T-cell (primary cell): ENCODE measurements around the gene SPP1. TPM values are rescaled to one million over a fixed set of nuclear protein-coding genes. Genes with fewer than 3 reads are reported as not detected.
"Not testable (repeated sequence)": the region's sequence is repeated elsewhere in the genome, so short reads cannot be mapped to it uniquely, and the experiment has no call there.

Experiments used
- ATAC-seq, 4 experiments: fragments of 200-7000 bp in 3 of 4; fragments of 150-1000 bp in 1 of 4; cut with Tn5 transposase; replicated peaks in 1 of 4; 1 replicate in 3 of 4; 2 replicates in 1 of 4; pipeline ENCODE4 v1.10.0; 2021; ENCODE audit warnings: moderate library complexity in 3 of 4, mild to moderate bottlenecking in 2 of 4, moderate number of reproducible peaks in 1 of 4
- CTCF ChIA-PET, 2 donors: fragments of 300-600 bp; sonication (Branson Sonifier 250); formaldehyde crosslinking; loops; one replicate each; lab custom pipeline; 2022; ENCODE audit warnings: antibody characterized with exemption in 2 of 2; lab: Charles Lee
- POLR2A ChIA-PET, 2 donors: fragments of 300-600 bp; sonication (Branson Sonifier 250); formaldehyde crosslinking; loops; one replicate each; lab custom pipeline; 2022; ENCODE audit warnings: antibody characterized with exemption in 2 of 2; lab: Charles Lee
- DNase-seq, 35 experiments: peaks; one replicate each; pipeline versions ENCODE4 v3.0.0 to v3.0.0-alpha.2; 2013 to 2023
- H3K27ac ChIP-seq: one replicate; pipeline ENCODE4 v1.5.1; 2013; ENCODE audit warnings: low read length
- H3K27me3 ChIP-seq, 2 experiments: replicated peaks in 1 of 2; 1 replicate in 1 of 2; 2 replicates in 1 of 2; pipeline versions ENCODE4 v1.6.1 to v1.7.0; 2013; ENCODE audit warnings: low read length in 1 of 2, mixed read lengths in 1 of 2; ENCODE audit not compliant: control insufficient read depth in 2 of 2, insufficient read depth in 2 of 2; ENCODE audit errors: extremely low read depth in 1 of 2
- H3K36me3 ChIP-seq, 2 donors: 1 replicate in 1 of 2; 2 replicates in 1 of 2; pipeline versions ENCODE4 v1.6.1 to v1.7.0; 2013; ENCODE audit warnings: low read length in 1 of 2; ENCODE audit not compliant: control insufficient read depth in 2 of 2, insufficient read depth in 1 of 2; ENCODE audit errors: extremely low read depth in 1 of 2
- H3K4me1 ChIP-seq, 2 experiments: 1 replicate in 1 of 2; 2 replicates in 1 of 2; pipeline versions ENCODE4 v1.6.1 to v1.7.0; 2013; ENCODE audit warnings: low read length in 2 of 2, mixed read lengths in 1 of 2; ENCODE audit not compliant: insufficient read depth in 2 of 2, control insufficient read depth in 1 of 2; ENCODE audit errors: extremely low read depth in 1 of 2
- H3K4me3 ChIP-seq, 2 donors: 1 replicate in 1 of 2; 2 replicates in 1 of 2; pipeline versions ENCODE4 v1.5.1 to v1.7.0; 2013; ENCODE audit warnings: mild to moderate bottlenecking in 2 of 2, low read length in 1 of 2, moderate library complexity in 1 of 2; ENCODE audit not compliant: control insufficient read depth in 1 of 2; ENCODE audit errors: extremely low read depth in 1 of 2
- H3K9me3 ChIP-seq: 2 replicates; pipeline ENCODE4 v1.7.0; 2013
- H3K27ac Mint-ChIP-seq, 2 donors: one replicate each; pipeline ENCODE4 v1.8.0; 2020 to 2021; ENCODE audit warnings: mild to moderate bottlenecking in 2 of 2, mixed read lengths in 2 of 2
- H3K27me3 Mint-ChIP-seq, 2 donors: one replicate each; pipeline ENCODE4 v1.8.0; 2021 to 2022; ENCODE audit warnings: mixed read lengths in 2 of 2
- H3K36me3 Mint-ChIP-seq: one replicate; pipeline ENCODE4 v1.8.0; 2021; ENCODE audit warnings: mixed read lengths
- H3K4me1 Mint-ChIP-seq, 3 donors: one replicate each; pipeline ENCODE4 v1.8.0; 2020 to 2022; ENCODE audit warnings: mixed read lengths in 3 of 3, mild to moderate bottlenecking in 1 of 3
- H3K4me3 Mint-ChIP-seq, 3 donors: one replicate each; pipeline ENCODE4 v1.8.0; 2020 to 2022; ENCODE audit warnings: mild to moderate bottlenecking in 3 of 3, mixed read lengths in 3 of 3, moderate library complexity in 3 of 3
- H3K9me3 Mint-ChIP-seq, 3 donors: one replicate each; pipeline ENCODE4 v1.8.0; 2020 to 2022; ENCODE audit warnings: mixed read lengths in 3 of 3
- WGBS: methylation state at CpG from one replicate; pipeline ENCODE4 v1.1.5; 2013; ENCODE audit warnings: missing lambda C conversion rate; ENCODE audit not compliant: insufficient coverage; 5-methylcytosine and 5-hydroxymethylcytosine counted together
- total RNA-seq, 35 experiments: library from RNA in 6 of 35; stranded (reverse) in 6 of 35; fragments of 120-200 nt in 1 of 35; gene quantifications; one replicate each; pipeline versions ENCODE4 v1.2.1 to v1.2.4 and lab custom pipeline; 2013 to 2026

SPP1 gene
- total RNA-seq, 5 donors from 2014 or later (not counting 1 experiment from before 2014, with no cell fraction given): 0.69 to 1.1 (median 0.89) TPM; not detected in 2

- Histone ChIP-seq H3K9me3 (no peaks in the 10 kb centered on the region), H3K27ac (no peak overlapping the region), H3K4me1 (peaks cover 0 to 2% of the 10 kb centered on the region in 2 experiments), H3K27me3 (peaks cover 0 to 10% of the 10 kb centered on the region in 2 experiments), H3K36me3 (no peaks in the 10 kb centered on the region), H3K4me3 (no peak overlapping the region)
- Mint-ChIP-seq H3K4me3 (no peak overlapping the region), H3K27ac (no peak overlapping the region), H3K9me3 (no peaks in the 10 kb centered on the region), H3K36me3 (no peaks in the 10 kb centered on the region), H3K27me3 (peaks cover 10 to 23% of the 10 kb centered on the region in 2 donors), H3K4me1 (peaks cover 0 to 4% (median 0%) of the 10 kb centered on the region in 3 donors)
- DNase-seq (no peak), ATAC-seq (no peak)
- ChIA-PET CTCF (interaction anchor here (0.5 to 1.8 kb wide), 10 partner anchors 9 to 1348 kb away, joined by 3 to 10 read pairs (median 3); no protein-coding TSS in a partner anchor), POLR2A (no interaction called here)
- WGBS: no CpG with 5 or more reads among the region's 4 CpGs
Observed at GRCh38 chr4:87985887-87986200, 10.3 kb downstream of the SPP1 start.

GRCh38 chr4:87986508-87986907, 11.0 kb downstream of the SPP1 start:
- POLR2A ChIA-PET: interaction anchor here in 1 of 2 donors (0.6 kb wide), 1 partner anchor 33 kb away, joined by 3 read pairs; no protein-coding TSS in a partner anchor
- H3K9me3 Mint-ChIP-seq: no peaks in the 10 kb centered on the region

DNA sequence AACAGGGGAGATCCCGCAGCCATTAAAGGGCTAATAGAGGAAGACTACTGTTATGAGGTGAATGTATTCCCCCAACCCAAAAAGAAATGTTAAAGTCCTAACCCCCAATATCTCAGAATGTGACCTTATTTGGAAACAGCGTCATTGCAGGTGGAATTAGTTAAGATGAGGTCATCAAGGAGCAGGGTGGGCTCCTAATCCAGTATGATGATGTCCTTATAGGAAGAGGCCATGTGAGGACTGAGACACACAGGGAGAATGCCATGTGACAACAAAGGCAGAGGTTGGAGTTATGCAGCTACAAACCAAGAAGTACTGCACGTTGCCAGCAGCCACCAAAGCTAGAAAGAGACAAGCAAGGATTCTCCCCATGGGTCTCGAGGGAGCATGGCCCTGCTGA, 14.3 kb downstream of the SPP1 start:
- WGBS: 45% methylated on average over 2 of the region's 4 CpGs
- ATAC-seq: no peak
- H3K4me3 Mint-ChIP-seq: no peak overlapping the region
- no peaks in the 10 kb centered on the region for H3K36me3 ChIP-seq
- peaks cover 0 to 2% of the 10 kb centered on the region in 2 experiments for H3K4me1 ChIP-seq
- no peak overlapping the region for H3K27ac Mint-ChIP-seq
- POLR2A ChIA-PET: no interaction called here
- no peak for DNase-seq
- no peak overlapping the region for H3K4me3 ChIP-seq
- H3K27ac ChIP-seq: no peak overlapping the region
- CTCF ChIA-PET: no interaction called here
- H3K36me3 Mint-ChIP-seq: no peaks in the 10 kb centered on the region
- peaks cover 8 to 13% of the 10 kb centered on the region in 2 donors for H3K27me3 Mint-ChIP-seq
- no peaks in the 10 kb centered on the region for H3K9me3 Mint-ChIP-seq
- H3K4me1 Mint-ChIP-seq: peaks cover 6 to 15% (median 8%) of the 10 kb centered on the region in 3 donors
- H3K27me3 ChIP-seq: peaks cover 0 to 8% of the 10 kb centered on the region in 2 experiments
- no peaks in the 10 kb centered on the region for H3K9me3 ChIP-seq

More at GRCh38 chr4:87986508-87986907, 11.0 kb downstream of the SPP1 start:
- Histone ChIP-seq H3K9me3 (no peaks in the 10 kb centered on the region), H3K4me1 (peaks cover 0 to 2% of the 10 kb centered on the region in 2 experiments), H3K27me3 (peaks cover 0 to 10% of the 10 kb centered on the region in 2 experiments), H3K27ac (no peak overlapping the region), H3K4me3 (no peak overlapping the region), H3K36me3 (no peaks in the 10 kb centered on the region)
- DNase-seq (no peak), ATAC-seq (no peak)
- no peaks in the 10 kb centered on the region for H3K36me3 Mint-ChIP-seq
- H3K27me3 Mint-ChIP-seq: peaks cover 10 to 20% of the 10 kb centered on the region in 2 donors
- CTCF ChIA-PET: interaction anchor here (0.5 to 1.8 kb wide), 10 partner anchors 10 to 1348 kb away, joined by 3 to 10 read pairs (median 4); no protein-coding TSS in a partner anchor
- H3K27ac Mint-ChIP-seq: no peak overlapping the region
- H3K4me3 Mint-ChIP-seq: no peak overlapping the region
- WGBS: 84% methylated on average over 5 of the region's 9 CpGs
- H3K4me1 Mint-ChIP-seq: peaks cover 0 to 9% (median 3%) of the 10 kb centered on the region in 3 donors

GRCh38 chr4:87995435-87995834, 19.9 kb downstream of the SPP1 start:
- POLR2A ChIA-PET: no interaction called here
- no peaks in the 10 kb centered on the region for H3K4me1 ChIP-seq
- no peak for DNase-seq
- H3K27ac ChIP-seq: no peak overlapping the region
- WGBS: 65% methylated on average over 2 of the region's 3 CpGs
- ATAC-seq: no peak
- CTCF ChIA-PET: no interaction called here
- H3K36me3 ChIP-seq: no peaks in the 10 kb centered on the region
- Mint-ChIP-seq H3K9me3 (no peaks in the 10 kb centered on the region), H3K4me3 (no peak overlapping the region), H3K4me1 (peaks cover 6 to 12% (median 8%) of the 10 kb centered on the region in 3 donors), H3K36me3 (no peaks in the 10 kb centered on the region), H3K27me3 (peaks cover 7 to 15% of the 10 kb centered on the region in 2 donors), H3K27ac (no peak overlapping the region)
- H3K4me3 ChIP-seq: no peak overlapping the region
- H3K9me3 ChIP-seq: no peaks in the 10 kb centered on the region
- no peaks in the 10 kb centered on the region for H3K27me3 ChIP-seq

DNA sequence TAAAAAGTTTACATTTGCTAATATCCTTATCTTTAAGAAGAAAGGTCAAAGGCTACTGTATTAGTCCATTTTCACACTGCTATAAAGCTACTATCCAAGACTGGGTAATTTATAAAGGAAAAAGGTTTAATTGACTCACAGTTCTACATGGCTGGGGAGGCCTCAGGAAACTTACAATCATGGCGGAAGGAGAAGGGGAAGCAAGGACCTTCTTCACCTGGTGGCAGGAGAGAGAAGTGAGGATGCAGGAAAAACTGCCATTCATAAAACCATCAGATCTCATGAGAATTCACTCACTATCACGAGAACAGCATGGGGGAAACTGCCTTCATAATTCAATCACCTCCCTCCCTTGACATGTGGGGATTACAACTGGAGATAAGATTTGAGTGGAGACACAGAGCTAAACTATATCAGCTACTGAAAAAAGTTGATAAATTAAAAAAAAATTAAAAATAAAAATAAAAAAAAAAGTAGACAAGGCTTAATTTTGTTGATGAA, 23.7 kb downstream of the SPP1 start:
- ATAC-seq, H3K27ac ChIP-seq, H3K36me3 Mint-ChIP-seq, H3K27me3 ChIP-seq, H3K4me3 Mint-ChIP-seq, CTCF ChIA-PET, H3K4me1 ChIP-seq, H3K9me3 ChIP-seq, H3K9me3 Mint-ChIP-seq, H3K27ac Mint-ChIP-seq, DNase-seq, H3K36me3 ChIP-seq, H3K4me1 Mint-ChIP-seq, H3K4me3 ChIP-seq, POLR2A ChIA-PET: not testable (repeated sequence)
- H3K27me3 Mint-ChIP-seq: peaks cover 3 to 10% of the 10 kb centered on the region in 2 donors
- WGBS: no CpG with 5 or more reads among the region's 2 CpGs

- POLR2A ChIA-PET: interaction anchor here in 1 of 2 donors (0.5 kb wide), 1 partner anchor 153 kb away, joined by 3 read pairs; no protein-coding TSS in a partner anchor
- peaks cover 3 to 10% of the 10 kb centered on the region in 2 donors for H3K27me3 Mint-ChIP-seq
Observed at GRCh38 chr4:88001871-88002270, 26.4 kb downstream of the SPP1 start.

More at GRCh38 chr4:88001871-88002270, 26.4 kb downstream of the SPP1 start:
- CTCF ChIA-PET: interaction anchor here in 1 of 2 donors (0.8 kb wide), 1 partner anchor 210 kb away, joined by 4 read pairs; no protein-coding TSS in a partner anchor
- Histone ChIP-seq H3K27ac (no peak overlapping the region), H3K9me3 (no peaks in the 10 kb centered on the region), H3K36me3 (no peaks in the 10 kb centered on the region), H3K4me1 (peaks cover 0 to under 1% of the 10 kb centered on the region in 2 experiments), H3K4me3 (no peak overlapping the region), H3K27me3 (no peaks in the 10 kb centered on the region)
- ATAC-seq: no peak
- no peak for DNase-seq
- no peak overlapping the region for H3K27ac Mint-ChIP-seq
- no peaks in the 10 kb centered on the region for H3K9me3 Mint-ChIP-seq
- no peaks in the 10 kb centered on the region for H3K36me3 Mint-ChIP-seq
- WGBS: 87% methylated on average over 2 of the region's 3 CpGs
- peaks cover 4 to 6% (median 5%) of the 10 kb centered on the region in 3 donors for H3K4me1 Mint-ChIP-seq
- no peak overlapping the region for H3K4me3 Mint-ChIP-seq
